HG03175 (cell line): Measurements from ENCODE around the gene CENPS.
A peak's percentile ranks its signal among the peaks of the same experiment; 100 is the strongest.
"Not testable (repeated sequence)": the region's sequence is repeated elsewhere in the genome, so short reads cannot be mapped to it uniquely, and the experiment has no call there.

Source experiments
- ATAC-seq: cut with Tn5 transposase; IDR thresholded peaks from one replicate; pipeline ENCODE4 v1.9.1; 2021; ENCODE audit warnings: mild to moderate bottlenecking, moderate library complexity; ENCODE audit not compliant: unreplicated experiment

CENPS gene

GRCh38 chr1:10430216-10431069 is at the start of gene CENPS:
Gene CENPS, plus strand, starts transcription at chr1:10430433. Its CDS starts 85 bp downstream, at chr1:10430518.
- ATAC-seq: peak; percentile 88

- ATAC-seq: no peak
These were observed 49.5 kb upstream of the CENPS start for GRCh38 chr1:10380594-10381275.

DNA sequence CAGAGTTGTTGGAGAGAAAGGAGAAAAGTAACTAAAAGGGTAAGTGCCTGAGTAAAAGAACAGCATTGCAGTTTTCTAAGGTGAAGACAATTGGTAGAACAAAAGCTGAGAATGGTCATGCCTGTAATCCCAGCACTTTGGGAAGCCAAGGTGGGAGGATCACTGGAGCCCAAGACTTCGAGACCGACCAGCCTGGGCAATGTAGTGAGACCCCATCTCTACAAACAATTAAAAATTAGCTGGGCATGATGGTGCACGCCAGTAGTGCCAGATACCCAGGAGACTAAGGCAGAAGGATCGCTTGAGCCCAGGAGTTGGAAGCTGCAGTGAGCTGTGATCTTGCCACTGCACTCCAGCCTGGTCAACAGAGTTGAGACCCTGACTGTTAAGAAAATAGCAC is 46.6 kb upstream of the CENPS start:
- no peak for ATAC-seq

- ATAC-seq: no peak
These were observed 46.0 kb upstream of the CENPS start for GRCh38 chr1:10384219-10384618.

DNA sequence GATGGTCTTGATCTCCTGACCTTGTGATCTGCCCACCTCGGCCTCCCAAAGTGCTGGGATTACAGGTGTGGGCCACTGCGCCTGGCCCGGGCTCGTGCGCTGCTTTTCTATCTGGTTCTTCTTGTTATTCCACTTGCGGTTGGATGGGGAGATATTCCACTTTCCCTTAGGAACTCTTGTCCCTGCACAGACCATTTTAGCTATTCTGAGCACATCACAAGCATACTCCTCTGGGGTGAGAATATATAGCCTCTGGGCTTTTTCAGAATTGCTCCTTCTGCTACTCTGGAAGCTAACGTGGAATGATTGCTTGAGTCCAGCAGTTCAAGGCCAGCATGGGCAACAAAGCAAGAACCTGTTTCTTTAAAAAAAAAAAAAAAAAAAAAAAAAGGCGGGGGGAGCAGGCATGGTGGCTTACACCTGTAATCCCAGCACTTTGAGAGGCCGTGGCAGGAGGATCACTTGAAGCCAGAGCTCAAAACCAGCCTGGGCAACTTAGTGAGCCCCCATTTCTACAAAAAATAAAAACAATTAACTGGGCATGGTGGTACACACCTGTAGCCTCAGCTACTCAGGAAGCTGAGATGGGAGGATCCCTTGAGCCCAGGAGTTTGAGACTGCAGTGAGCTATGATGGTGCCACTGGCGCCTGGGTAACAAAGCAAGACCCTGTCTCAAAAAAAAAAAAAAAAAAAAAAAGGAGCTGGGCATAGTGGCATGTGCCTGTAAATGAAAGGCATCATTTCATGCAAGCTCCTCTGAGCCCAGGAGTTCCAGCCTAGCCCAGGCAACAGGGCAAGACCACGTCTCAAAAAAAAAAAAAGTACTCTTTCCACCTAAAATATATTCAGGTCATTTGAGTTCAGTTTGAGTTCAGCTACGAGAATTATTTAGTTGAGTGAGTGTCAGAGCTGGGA is 43.2 kb upstream of the CENPS start:
- no peak for ATAC-seq

DNA sequence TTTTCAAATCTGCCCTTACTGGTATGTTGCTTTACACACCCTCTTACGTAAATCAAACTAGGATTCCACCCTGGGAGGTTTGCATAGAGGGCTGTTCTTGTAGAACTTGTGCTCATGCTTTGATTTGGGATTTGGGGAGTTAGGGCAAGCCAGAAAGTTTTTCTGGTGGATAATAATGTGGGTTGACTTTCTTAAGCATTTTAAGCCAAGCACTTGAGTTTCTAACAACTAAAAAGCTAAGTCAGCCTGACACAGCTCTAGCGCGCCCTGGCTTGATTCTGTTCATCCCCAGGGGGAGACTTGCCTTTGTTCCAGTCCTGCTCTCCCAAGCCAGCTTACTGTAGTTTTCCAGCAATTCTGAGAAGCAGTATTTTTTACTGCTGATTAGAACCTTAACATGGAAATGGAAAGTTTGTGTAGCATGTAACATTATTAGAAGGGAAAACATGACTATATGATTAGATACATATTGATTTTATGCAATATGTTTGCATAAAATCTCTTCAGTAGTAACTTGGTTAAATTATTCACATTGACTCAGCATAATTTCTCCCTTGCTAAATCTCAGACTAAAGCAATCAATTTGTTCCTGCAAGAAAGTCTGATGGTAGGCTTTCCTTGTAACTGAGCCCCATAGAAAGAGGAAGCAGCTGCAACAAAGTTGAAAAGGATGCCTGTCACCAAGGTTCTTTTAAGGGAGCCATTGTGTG is 42.4 kb upstream of the CENPS start:
- ATAC-seq: no peak

GRCh38 chr1:10388387-10388715 is 41.9 kb upstream of the CENPS start:
- no peak for ATAC-seq

DNA sequence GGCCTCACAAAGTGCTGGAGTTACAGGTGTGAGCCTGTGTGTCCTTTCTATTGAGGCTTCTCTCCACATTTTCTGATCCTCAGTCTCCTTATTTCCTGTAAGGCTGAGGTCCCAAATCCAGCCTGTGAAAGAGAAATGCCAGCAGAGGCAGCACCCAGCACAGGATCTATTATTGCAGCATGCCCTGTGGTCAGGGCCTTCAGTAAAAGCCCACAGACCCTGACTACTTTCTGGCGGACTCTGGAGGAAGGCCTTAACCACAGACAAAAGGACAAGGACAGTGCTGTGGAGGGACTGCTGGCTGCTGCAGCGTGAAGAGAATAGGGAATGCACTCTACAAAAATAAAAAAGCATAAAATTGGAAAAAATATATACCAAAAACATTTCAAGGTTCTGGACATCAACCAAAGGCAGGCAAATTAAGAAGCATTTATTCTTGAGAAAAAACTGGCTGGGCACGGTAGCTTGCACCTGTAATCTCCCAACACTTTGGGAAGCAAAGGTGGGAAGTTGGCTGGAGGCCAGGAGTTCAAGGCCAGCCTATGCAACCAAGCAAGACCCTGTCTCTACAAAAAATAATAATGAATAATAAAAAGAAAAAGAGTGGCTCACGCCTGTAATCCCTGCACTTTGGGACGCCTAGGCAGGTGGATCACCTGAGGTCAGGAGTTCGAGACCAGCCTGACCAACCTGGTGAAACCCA is 40.8 kb upstream of the CENPS start:
- no peak for ATAC-seq

GRCh38 chr1:10396870-10397269 is 33.4 kb upstream of the CENPS start:
- no peak for ATAC-seq

DNA sequence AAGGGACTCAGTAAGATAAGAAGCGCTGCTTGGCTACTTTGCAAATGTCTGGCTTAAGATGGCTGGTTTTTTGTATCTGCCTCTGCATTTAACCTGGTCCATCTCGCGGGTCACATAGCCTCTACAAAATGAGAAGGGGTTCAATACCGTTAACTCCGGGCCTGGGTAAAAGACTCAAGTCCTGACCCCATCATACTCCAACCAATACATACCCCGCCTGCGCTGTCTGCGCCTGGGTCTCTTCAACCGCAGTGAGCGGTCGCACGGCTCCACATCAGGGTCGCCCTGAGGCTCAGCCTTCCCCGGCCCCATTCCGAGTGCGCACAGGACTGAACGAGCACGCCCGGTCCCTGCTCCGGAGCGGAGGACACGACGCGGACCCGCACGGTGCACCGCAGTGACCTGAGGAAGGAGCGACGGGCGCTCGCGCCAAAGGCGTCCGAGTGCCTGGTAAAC is 31.9 kb upstream of the CENPS start:
- peak; percentile 21 for ATAC-seq

- peak; percentile 96 for ATAC-seq
These were observed 31.3 kb upstream of the CENPS start, which contains the start of gene PGD for GRCh38 chr1:10398734-10399443. Gene PGD, plus strand, starts transcription at chr1:10399064. Its CDS starts 54 bp downstream, at chr1:10399118.

DNA sequence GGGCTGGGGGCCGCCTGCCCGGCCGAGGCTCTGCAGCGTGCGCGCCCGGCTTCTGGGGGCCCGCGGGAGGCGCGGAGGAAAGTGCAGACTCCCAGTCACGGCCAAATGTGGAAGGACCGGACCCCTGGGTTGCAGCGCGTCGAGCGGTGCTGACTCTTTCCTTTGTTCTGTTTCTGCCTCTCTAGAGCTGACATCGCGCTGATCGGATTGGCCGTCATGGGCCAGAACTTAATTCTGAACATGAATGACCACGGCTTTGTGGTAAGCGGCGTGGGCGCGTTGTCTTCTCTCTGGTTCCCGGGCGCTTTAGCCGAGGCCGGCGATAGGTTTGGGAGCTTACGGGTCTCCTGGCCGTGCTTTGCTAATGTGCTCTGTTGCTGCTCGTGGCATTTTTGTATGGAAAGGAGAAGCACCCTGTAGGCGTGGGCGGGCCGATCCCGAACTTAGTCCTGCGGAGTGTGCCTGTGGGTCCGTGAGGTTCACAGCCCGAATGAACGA is 30.7 kb upstream of the CENPS start:
- ATAC-seq: no peak

- no peak for ATAC-seq
These were observed 30.2 kb upstream of the CENPS start for GRCh38 chr1:10400013-10400412.

DNA sequence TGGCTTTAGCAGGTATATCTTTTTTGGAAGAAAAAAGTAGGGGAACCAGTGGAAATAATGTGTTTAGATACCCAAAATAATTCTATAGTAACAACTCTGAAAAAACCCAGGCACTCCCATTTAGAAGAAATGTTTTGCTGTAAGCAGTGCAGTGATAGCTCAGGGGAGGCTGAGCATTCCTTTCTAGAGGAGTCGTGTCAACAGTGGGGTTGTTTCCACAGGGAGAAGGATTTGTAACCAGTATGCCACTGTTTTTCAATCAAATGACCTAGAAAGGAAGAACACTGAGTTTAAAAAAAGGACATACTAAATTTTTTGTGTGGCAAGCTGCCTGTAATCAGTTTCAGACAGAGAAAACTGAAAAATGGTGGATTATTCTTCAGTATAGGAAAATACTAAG is 29.0 kb upstream of the CENPS start:
- ATAC-seq: no peak

- no peak for ATAC-seq
These were observed 27.4 kb upstream of the CENPS start for GRCh38 chr1:10402729-10403274.

DNA sequence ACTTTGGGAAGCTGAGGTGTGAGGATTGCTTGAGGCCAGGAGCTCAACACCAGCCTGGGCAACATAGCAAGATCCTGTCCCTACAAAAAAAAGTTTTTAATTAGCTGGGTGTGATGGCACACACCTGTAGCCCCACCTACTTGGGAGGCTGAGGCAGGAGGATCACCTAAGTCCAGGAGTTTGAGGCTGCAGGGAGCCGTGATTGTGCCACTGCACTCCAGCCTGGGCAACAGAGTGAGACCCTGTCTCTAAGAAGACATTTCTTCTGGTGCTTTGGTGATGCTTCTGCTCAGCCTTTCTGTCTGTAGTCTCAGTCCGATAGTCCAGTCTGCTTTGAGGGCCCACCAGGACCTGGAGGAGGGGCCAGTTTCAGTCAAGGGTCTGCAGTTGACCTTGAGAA is 23.0 kb upstream of the CENPS start:
- no peak for ATAC-seq

- ATAC-seq: no peak
These were observed 14.9 kb upstream of the CENPS start for GRCh38 chr1:10415211-10415930.

GRCh38 chr1:10415967-10416366 is 14.3 kb upstream of the CENPS start:
- not testable (repeated sequence) for ATAC-seq
